Thyroid gland (tissue), 4 donors: Measurements from ENCODE around the gene DAB2IP.

Experiments used
- POLR2A ChIP-seq, 2 donors: fragments of 450-650 bp; IDR thresholded peaks; one replicate each; pipeline ENCODE4 v1.6.1; 2017; ENCODE audit warnings: antibody characterized with exemption in 2 of 2, mild to moderate bottlenecking in 2 of 2, moderate library complexity in 1 of 2
- TF ChIP-seq, protein P1 (sequence below), 6 experiments: fragments of 200-600 bp in 3 of 6; fragments of 450-650 bp in 3 of 6; sonication (generic) in 3 of 6; IDR thresholded peaks; one replicate each; pipeline ENCODE4 v1.5.1; 2016 to 2019; ENCODE audit warnings: antibody characterized with exemption in 6 of 6, mild to moderate bottlenecking in 2 of 6, inconsistent platforms in 1 of 6, moderate library complexity in 1 of 6

DNA sequence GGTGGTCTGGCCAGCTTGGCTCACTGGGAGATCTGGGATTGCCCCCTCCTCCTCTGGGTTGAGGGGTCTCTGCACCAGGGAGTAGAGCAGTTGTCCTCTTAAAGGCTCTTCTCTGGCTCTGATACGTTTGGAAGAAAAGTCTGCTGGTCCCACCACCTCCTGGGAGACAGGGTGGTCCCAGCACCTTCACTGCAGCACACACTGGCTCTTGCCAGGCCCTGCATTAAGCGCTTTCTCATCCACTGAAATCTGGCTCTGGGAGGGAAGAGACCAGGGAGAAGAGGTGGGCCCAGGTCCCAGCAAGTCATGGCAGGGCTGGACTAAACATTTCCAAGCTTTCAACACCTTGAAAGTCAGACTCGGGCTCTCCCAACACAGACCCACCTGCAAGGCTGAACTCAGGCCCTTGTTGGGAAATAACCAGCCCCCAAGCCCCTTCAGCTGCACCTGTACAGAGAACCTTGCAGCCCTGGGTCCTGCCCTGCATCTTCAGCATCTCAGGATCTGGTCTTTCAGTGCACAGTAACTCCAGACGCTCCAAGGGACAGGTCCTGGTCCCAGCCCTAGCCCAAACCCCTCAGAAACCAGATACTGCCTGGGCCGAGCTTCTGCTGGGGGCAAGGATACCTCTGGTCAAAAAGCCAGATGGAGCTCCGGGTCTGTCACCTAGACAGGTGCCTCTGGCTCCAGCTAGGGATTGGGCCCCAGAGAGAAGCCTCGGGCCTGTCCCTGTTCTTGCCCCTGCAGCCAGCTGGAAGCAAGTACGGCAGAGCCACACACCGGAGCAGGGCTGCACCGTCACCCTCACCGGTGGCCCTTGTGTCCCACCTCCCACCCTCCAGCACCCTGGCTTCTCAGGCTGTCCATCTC is 134.5 kb downstream of the DAB2IP start:
- TF ChIP-seq, protein P1, sequence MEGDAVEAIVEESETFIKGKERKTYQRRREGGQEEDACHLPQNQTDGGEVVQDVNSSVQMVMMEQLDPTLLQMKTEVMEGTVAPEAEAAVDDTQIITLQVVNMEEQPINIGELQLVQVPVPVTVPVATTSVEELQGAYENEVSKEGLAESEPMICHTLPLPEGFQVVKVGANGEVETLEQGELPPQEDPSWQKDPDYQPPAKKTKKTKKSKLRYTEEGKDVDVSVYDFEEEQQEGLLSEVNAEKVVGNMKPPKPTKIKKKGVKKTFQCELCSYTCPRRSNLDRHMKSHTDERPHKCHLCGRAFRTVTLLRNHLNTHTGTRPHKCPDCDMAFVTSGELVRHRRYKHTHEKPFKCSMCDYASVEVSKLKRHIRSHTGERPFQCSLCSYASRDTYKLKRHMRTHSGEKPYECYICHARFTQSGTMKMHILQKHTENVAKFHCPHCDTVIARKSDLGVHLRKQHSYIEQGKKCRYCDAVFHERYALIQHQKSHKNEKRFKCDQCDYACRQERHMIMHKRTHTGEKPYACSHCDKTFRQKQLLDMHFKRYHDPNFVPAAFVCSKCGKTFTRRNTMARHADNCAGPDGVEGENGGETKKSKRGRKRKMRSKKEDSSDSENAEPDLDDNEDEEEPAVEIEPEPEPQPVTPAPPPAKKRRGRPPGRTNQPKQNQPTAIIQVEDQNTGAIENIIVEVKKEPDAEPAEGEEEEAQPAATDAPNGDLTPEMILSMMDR (IDR thresholded peaks at IDR 0.05), result no peak
- TF ChIP-seq POLR2A (IDR thresholded peaks at IDR 0.05), result no peak
